Lower leg skin (tissue), 3 donors: ENCODE measurements around the gene OR1J4.
"Not testable (repeated sequence)": the region's sequence is repeated elsewhere in the genome, so short reads cannot be mapped to it uniquely, and the experiment has no call there.

ENCODE experiments used
- CTCF ChIP-seq, 3 donors: fragments of 450-650 bp; IDR thresholded peaks; one replicate each; pipeline ENCODE4 v1.5.1; 2016; ENCODE audit warnings: antibody characterized with exemption in 3 of 3, mild to moderate bottlenecking in 3 of 3, moderate library complexity in 2 of 3
- POLR2A ChIP-seq, 2 donors: fragments of 450-650 bp; IDR thresholded peaks; one replicate each; pipeline ENCODE4 v1.6.1; 2016 to 2017; ENCODE audit warnings: antibody characterized with exemption in 2 of 2, mild to moderate bottlenecking in 1 of 2, moderate library complexity in 1 of 2

DNA sequence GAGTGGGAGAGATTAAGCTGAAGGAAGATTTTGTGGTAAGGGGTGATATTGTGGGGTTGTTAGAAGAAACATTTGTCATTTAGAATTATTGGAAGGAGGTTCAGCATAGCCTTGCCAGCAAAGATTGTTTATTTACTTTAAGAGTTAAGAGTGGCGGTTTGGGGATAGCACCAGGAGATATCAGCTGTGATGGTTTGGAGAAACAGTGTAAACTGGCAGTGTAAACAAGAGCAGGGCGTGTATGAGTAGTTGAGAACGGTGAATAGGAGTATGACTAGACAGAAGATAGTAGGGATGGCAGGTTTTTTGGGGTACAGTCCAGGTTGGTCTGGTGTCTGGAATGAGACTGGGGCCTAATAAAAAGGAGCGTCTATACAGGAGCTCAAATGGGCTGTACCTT, 12.2 kb downstream of the OR1J4 start:
- TF ChIP-seq CTCF, POLR2A (IDR thresholded peaks at IDR 0.05): not testable (repeated sequence)
